ENCODE data around the gene ARSJ. TPM values are rescaled to one million over a fixed set of nuclear protein-coding genes. Genes with fewer than 3 reads are reported as not detected.
A peak's percentile ranks its signal among the peaks of the same experiment; 100 is the strongest.

The ARSJ gene
- total RNA-seq, 1 donor, result 24.6 TPM

DNA sequence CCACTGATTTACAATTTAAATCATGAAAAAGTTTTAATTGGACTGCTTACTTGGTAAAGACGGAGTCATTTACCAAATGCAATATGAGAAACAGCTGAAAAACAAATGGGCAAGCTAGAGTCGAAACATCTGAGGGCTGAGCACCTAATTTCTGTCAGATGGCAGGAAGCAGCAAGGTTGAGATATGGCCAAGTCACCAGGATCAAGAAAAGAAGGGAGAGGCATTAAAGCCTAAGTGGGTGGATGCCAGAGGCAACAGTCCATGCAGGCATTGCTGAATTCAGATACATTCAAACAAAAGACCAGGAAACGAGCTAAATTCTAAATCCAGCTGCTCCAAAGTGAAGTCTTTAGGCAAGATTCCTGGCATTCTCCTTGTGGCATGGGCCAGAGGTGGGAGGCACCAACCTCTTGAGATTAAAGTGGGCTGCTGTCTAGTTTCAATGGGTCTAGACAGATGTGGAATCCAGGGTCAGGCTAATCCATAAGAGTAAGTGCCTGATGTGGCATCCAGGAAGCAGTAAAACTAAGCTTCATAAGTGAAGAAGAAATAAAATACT lies 8.0 kb upstream of the ARSJ start:
- Histone ChIP-seq H3K27ac (ENCODE audit: low read depth, low read length) (no peak overlapping the region), H4K20me1 (ENCODE audit: insufficient read depth, low read length) (no peaks in the 10 kb centered on the region), H3K4me2 (ENCODE audit: insufficient read depth, low read length) (no peak overlapping the region), H3K4me3 (ENCODE audit: insufficient read depth, low read length) (no peak overlapping the region), H3K9me3 (ENCODE audit: low read depth, low read length) (no peaks in the 10 kb centered on the region), H3K36me3 (ENCODE audit: insufficient read depth, low read length) (no peaks in the 10 kb centered on the region), H2AFZ (ENCODE audit: low read length) (no peak overlapping the region), H3K4me1 (ENCODE audit: insufficient read depth, low read length) (no peaks in the 10 kb centered on the region), H3K79me2 (ENCODE audit: insufficient read depth, low read length) (no peaks in the 10 kb centered on the region), H3K27me3 (ENCODE audit: insufficient read depth, low read length) (no peaks in the 10 kb centered on the region)
- no peak for DNase-seq (ENCODE audit: insufficient read length, low spot score, missing footprints)
- TF ChIP-seq, protein P1, sequence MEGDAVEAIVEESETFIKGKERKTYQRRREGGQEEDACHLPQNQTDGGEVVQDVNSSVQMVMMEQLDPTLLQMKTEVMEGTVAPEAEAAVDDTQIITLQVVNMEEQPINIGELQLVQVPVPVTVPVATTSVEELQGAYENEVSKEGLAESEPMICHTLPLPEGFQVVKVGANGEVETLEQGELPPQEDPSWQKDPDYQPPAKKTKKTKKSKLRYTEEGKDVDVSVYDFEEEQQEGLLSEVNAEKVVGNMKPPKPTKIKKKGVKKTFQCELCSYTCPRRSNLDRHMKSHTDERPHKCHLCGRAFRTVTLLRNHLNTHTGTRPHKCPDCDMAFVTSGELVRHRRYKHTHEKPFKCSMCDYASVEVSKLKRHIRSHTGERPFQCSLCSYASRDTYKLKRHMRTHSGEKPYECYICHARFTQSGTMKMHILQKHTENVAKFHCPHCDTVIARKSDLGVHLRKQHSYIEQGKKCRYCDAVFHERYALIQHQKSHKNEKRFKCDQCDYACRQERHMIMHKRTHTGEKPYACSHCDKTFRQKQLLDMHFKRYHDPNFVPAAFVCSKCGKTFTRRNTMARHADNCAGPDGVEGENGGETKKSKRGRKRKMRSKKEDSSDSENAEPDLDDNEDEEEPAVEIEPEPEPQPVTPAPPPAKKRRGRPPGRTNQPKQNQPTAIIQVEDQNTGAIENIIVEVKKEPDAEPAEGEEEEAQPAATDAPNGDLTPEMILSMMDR (IDR thresholded peaks at IDR 0.05; ENCODE audit: extremely low read depth, low read depth, low read length), result no peak

DNA sequence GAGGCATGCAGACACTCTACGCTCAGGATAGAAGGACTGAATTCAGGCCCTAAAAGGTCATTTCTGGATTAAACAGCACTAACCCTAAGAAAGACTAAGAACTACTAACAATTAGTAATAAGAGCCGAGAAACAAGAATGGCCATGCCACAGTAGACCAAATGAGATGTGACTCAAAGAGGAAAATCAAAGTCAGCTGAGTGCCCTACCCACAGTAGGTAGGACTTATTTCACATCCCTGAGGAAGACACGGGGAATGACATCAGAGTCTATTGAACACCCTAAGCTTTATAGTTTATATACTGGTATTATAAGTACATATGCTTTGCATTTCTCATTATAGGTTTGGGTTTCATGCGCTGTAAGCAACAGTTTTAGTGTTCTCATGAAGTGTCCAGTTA lies 2.7 kb upstream of the ARSJ start:
- H3K4me1 ChIP-seq (ENCODE audit: insufficient read depth, low read length), result peaks cover 8% of the 10 kb centered on the region
- H3K36me3 ChIP-seq (ENCODE audit: insufficient read depth, low read length), result no peaks in the 10 kb centered on the region
- no peak for DNase-seq (ENCODE audit: insufficient read length, low spot score, missing footprints)
- no peak overlapping the region for H3K4me2 ChIP-seq (ENCODE audit: insufficient read depth, low read length)
- H3K4me3 ChIP-seq (ENCODE audit: insufficient read depth, low read length), result no peak overlapping the region
- no peak overlapping the region for H3K27ac ChIP-seq (ENCODE audit: low read depth, low read length)
- H3K79me2 ChIP-seq (ENCODE audit: insufficient read depth, low read length), result peaks cover 40% of the 10 kb centered on the region
- H3K27me3 ChIP-seq (ENCODE audit: insufficient read depth, low read length), result no peaks in the 10 kb centered on the region
- H2AFZ ChIP-seq (ENCODE audit: low read length), result no peak overlapping the region
- TF ChIP-seq, protein P1 (IDR thresholded peaks at IDR 0.05; ENCODE audit: extremely low read depth, low read depth, low read length), result no peak
- no peaks in the 10 kb centered on the region for H4K20me1 ChIP-seq (ENCODE audit: insufficient read depth, low read length)
- no peaks in the 10 kb centered on the region for H3K9me3 ChIP-seq (ENCODE audit: low read depth, low read length)

- DNase-seq (ENCODE audit: insufficient read length, low spot score, missing footprints), result no peak
- H3K4me3 ChIP-seq (ENCODE audit: insufficient read depth, low read length), result no peak overlapping the region
- no peak overlapping the region for H3K27ac ChIP-seq (ENCODE audit: low read depth, low read length)
- H3K27me3 ChIP-seq (ENCODE audit: insufficient read depth, low read length), result no peaks in the 10 kb centered on the region
- no peak overlapping the region for H2AFZ ChIP-seq (ENCODE audit: low read length)
- H3K9me3 ChIP-seq (ENCODE audit: low read depth, low read length), result no peaks in the 10 kb centered on the region
- peaks cover 8% of the 10 kb centered on the region for H3K4me1 ChIP-seq (ENCODE audit: insufficient read depth, low read length)
- no peaks in the 10 kb centered on the region for H4K20me1 ChIP-seq (ENCODE audit: insufficient read depth, low read length)
- peaks cover 46% of the 10 kb centered on the region for H3K79me2 ChIP-seq (ENCODE audit: insufficient read depth, low read length)
- H3K36me3 ChIP-seq (ENCODE audit: insufficient read depth, low read length), result no peaks in the 10 kb centered on the region
- TF ChIP-seq, protein P1 (IDR thresholded peaks at IDR 0.05; ENCODE audit: extremely low read depth, low read depth, low read length), result no peak
- H3K4me2 ChIP-seq (ENCODE audit: insufficient read depth, low read length), result no peak overlapping the region
These were observed 2.1 kb upstream of the ARSJ start for GRCh38 chr4:113981591-113981990.

DNA sequence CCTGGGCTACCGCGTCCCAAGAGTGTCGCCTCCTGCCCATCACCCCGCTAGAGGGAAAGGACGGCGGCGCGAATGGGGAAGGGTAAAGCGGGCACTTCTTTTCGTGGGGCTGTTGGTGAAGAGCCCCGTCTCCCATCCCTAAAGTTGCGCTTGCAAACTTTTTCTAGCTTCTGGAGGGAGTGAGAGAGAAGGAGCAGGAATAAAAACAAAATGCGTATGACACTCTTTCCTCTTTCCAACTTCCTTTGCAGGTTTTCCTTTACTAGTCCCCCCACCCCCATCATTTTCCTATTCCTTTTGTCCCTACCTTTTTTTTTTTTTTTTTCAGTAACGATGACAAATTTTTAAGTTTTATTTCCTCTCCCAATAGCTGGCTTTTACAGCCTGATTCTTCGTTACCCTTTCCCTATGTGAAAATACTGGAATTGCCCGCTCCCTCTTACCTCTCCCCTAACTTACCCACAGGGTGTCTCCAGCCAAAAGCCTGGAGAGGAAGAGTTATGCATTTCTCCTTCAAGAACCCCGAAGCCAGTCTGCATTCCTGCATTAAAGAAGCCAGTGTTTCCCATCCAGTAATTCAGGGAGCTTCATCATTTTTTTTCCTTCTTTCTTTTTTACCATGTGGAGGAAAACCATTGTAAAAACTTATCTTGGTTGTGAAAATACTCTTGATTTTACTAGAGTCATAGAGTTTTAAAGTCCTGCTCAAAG lies 613 bp upstream of the ARSJ start:
- Histone ChIP-seq H3K9me3 (ENCODE audit: low read depth, low read length) (no peaks in the 10 kb centered on the region), H3K4me2 (ENCODE audit: insufficient read depth, low read length) (peak overlapping the region; percentile 91), H3K4me1 (ENCODE audit: insufficient read depth, low read length) (peaks cover 10% of the 10 kb centered on the region), H3K27ac (ENCODE audit: low read depth, low read length) (peak overlapping the region; percentile 88), H2AFZ (ENCODE audit: low read length) (peak overlapping the region; percentile 70), H3K4me3 (ENCODE audit: insufficient read depth, low read length) (peak overlapping the region; percentile 87), H4K20me1 (ENCODE audit: insufficient read depth, low read length) (no peaks in the 10 kb centered on the region), H3K27me3 (ENCODE audit: insufficient read depth, low read length) (no peaks in the 10 kb centered on the region), H3K79me2 (ENCODE audit: insufficient read depth, low read length) (peaks cover 62% of the 10 kb centered on the region), H3K36me3 (ENCODE audit: insufficient read depth, low read length) (no peaks in the 10 kb centered on the region)
- peak; percentile 46 for DNase-seq (ENCODE audit: insufficient read length, low spot score, missing footprints)
- TF ChIP-seq, protein P1 (IDR thresholded peaks at IDR 0.05; ENCODE audit: extremely low read depth, low read depth, low read length), result no peak

Measured in osteoblast (primary cell).